B cell (primary cell): Measurements from ENCODE around the gene CXCL6. TPM values are rescaled to one million over a fixed set of nuclear protein-coding genes. Genes with fewer than 3 reads are reported as not detected.

ENCODE experiments used
- ATAC-seq: fragments of 200-7000 bp; cut with Tn5 transposase; one replicate; pipeline ENCODE4 v1.10.0; 2021; ENCODE audit warnings: low read depth, mild to moderate bottlenecking, moderate number of reproducible peaks, moderate library complexity
- CTCF ChIA-PET: fragments of 350-600 bp; sonication (Branson Sonifier 250); formaldehyde crosslinking; loops from one replicate; lab custom pipeline; 2021; ENCODE audit warnings: antibody characterized with exemption, inconsistent platforms; lab: Charles Lee
- POLR2A ChIA-PET: fragments of 350-600 bp; sonication (Branson Sonifier 250); formaldehyde crosslinking; loops from one replicate; lab custom pipeline; 2021; ENCODE audit warnings: antibody characterized with exemption; lab: Charles Lee
- DNase-seq: peaks from one replicate; pipeline ENCODE4 v3.0.0; 2013
- H2AFZ ChIP-seq: 2 replicates; pipeline ENCODE4 v1.6.1; 2012; ENCODE audit warnings: mild to moderate bottlenecking, low read depth, low read length; ENCODE audit not compliant: insufficient read depth, poor library complexity, severe bottlenecking
- H3K27ac ChIP-seq, 2 donors: 1 replicate in 1 of 2; 2 replicates in 1 of 2; pipeline ENCODE4 v1.5.1; 2012 to 2013; ENCODE audit warnings: low read length in 2 of 2, mild to moderate bottlenecking in 2 of 2, moderate library complexity in 1 of 2
- H3K27me3 ChIP-seq, 4 experiments: fragments of 200-600 bp in 1 of 4; sonication (generic) in 1 of 4; replicated peaks in 1 of 4; 1 replicate in 2 of 4; 2 replicates in 2 of 4; pipeline versions ENCODE4 v1.6.1 to v1.7.0; 2013 to 2016; ENCODE audit warnings: low read length in 3 of 4, mild to moderate bottlenecking in 2 of 4, mixed read lengths in 1 of 4, moderate library complexity in 1 of 4; ENCODE audit not compliant: insufficient read depth in 4 of 4, control insufficient read depth in 3 of 4; ENCODE audit errors: control extremely low read depth in 1 of 4
- H3K36me3 ChIP-seq, 2 experiments: replicated peaks in 1 of 2; 1 replicate in 1 of 2; 2 replicates in 1 of 2; pipeline versions ENCODE4 v1.6.1 to v1.7.1; 2013; ENCODE audit warnings: low read length in 1 of 2; ENCODE audit not compliant: insufficient read depth in 2 of 2, control insufficient read depth in 1 of 2; ENCODE audit errors: control extremely low read depth in 1 of 2, extremely low read depth in 1 of 2
- H3K4me1 ChIP-seq, 2 donors: fragments of 200-600 bp in 1 of 2; sonication (generic) in 1 of 2; 1 replicate in 1 of 2; 2 replicates in 1 of 2; pipeline versions ENCODE4 v1.5.1 to v1.6.1; 2013 to 2017; ENCODE audit warnings: low read length in 2 of 2; ENCODE audit not compliant: control insufficient read depth in 2 of 2, insufficient read depth in 2 of 2
- H3K4me2 ChIP-seq: replicated peaks from 2 replicates; pipeline ENCODE3; 2012; ENCODE audit warnings: mild to moderate bottlenecking, low read depth, low read length; ENCODE audit not compliant: poor library complexity, severe bottlenecking
- H3K4me3 ChIP-seq, 5 experiments: fragments of 200-600 bp in 1 of 5; sonication (generic) in 1 of 5; 1 replicate in 3 of 5; 2 replicates in 2 of 5; pipeline versions ENCODE4 v1.5.1 to v1.7.0; 2011 to 2016; ENCODE audit warnings: low read length in 4 of 5, mild to moderate bottlenecking in 4 of 5, low read depth in 2 of 5, control low read depth in 1 of 5, moderate library complexity in 1 of 5; ENCODE audit not compliant: insufficient read depth in 1 of 5; ENCODE audit errors: control extremely low read depth in 1 of 5, extremely low read depth in 1 of 5
- H3K79me2 ChIP-seq: fragments of 200-600 bp; sonication (generic); one replicate; pipeline ENCODE4 v1.6.0; 2016; ENCODE audit warnings: low read length; ENCODE audit not compliant: control insufficient read depth, insufficient read depth
- H3K9ac ChIP-seq: fragments of 200-600 bp; sonication (generic); 2 replicates; pipeline ENCODE4 v1.6.1; 2017; ENCODE audit warnings: mild to moderate bottlenecking, low read length, moderate library complexity
- H3K9me3 ChIP-seq, 3 donors: one replicate each; pipeline versions ENCODE4 v1.6.1 to v1.7.1; 2013; ENCODE audit warnings: low read length in 2 of 3; ENCODE audit not compliant: control insufficient read depth in 2 of 3, insufficient read depth in 1 of 3; ENCODE audit errors: control extremely low read depth in 1 of 3
- H4K20me1 ChIP-seq: 2 replicates; pipeline ENCODE4 v1.6.0; 2012; ENCODE audit warnings: mild to moderate bottlenecking, low read length; ENCODE audit not compliant: insufficient read depth, control insufficient read depth, poor library complexity, severe bottlenecking
- H3K27ac Mint-ChIP-seq: one replicate; pipeline ENCODE4 v1.8.0; 2021; ENCODE audit warnings: mixed read lengths
- H3K27me3 Mint-ChIP-seq: one replicate; pipeline ENCODE4 v1.8.0; 2021; ENCODE audit warnings: mixed read lengths
- H3K4me1 Mint-ChIP-seq: one replicate; pipeline ENCODE4 v1.8.0; 2021; ENCODE audit warnings: mixed read lengths
- H3K4me3 Mint-ChIP-seq: one replicate; pipeline ENCODE4 v1.8.0; 2021; ENCODE audit warnings: mixed read lengths
- H3K9me3 Mint-ChIP-seq: one replicate; pipeline ENCODE4 v1.8.0; 2022; ENCODE audit warnings: mixed read lengths; ENCODE audit not compliant: insufficient read depth
- EZH2 ChIP-seq: IDR thresholded peaks from 2 replicates; pipeline ENCODE4 v1.6.1; 2012; ENCODE audit warnings: borderline replicate concordance, low read depth, mild to moderate bottlenecking, moderate library complexity, low read length; ENCODE audit not compliant: insufficient read depth, poor library complexity, severe bottlenecking
- WGBS: methylation state at CpG from one replicate; pipeline ENCODE4 v1.1.5; 2013; ENCODE audit warnings: missing lambda C conversion rate; ENCODE audit not compliant: insufficient coverage; 5-methylcytosine and 5-hydroxymethylcytosine counted together
- intact Hi-C: fragments of 100-400 bp; cut with micrococcal nuclease; formaldehyde crosslinking; loops from one replicate; pipeline ENCODE4 v1.10.0; 2022
- polyA plus RNA-seq: library from polyadenylated mRNA; depleted of rRNA; stranded (reverse); fragments of >200 nt; gene quantifications from 2 replicates; pipeline ENCODE4 v1.2.3, GENCODE V29; 2012
- total RNA-seq, 2 donors: library from RNA; stranded (reverse); fragments of 120-200 nt in 1 of 2; gene quantifications; 1 replicate in 1 of 2; 2 replicates in 1 of 2; pipeline versions ENCODE4 v1.2.3 to v1.2.4, GENCODE V29; 2013 to 2022
- TF ChIP-seq, protein P1 (sequence below): fragments of 200-600 bp; IDR thresholded peaks from one replicate; pipeline ENCODE4 v1.8.0; 2022; ENCODE audit warnings: antibody characterized with exemption, mild to moderate bottlenecking

CXCL6 gene
- total and polyA plus RNA-seq, 2 donors (not counting 1 experiment from before 2014, with no cell fraction given) = not detected

DNA sequence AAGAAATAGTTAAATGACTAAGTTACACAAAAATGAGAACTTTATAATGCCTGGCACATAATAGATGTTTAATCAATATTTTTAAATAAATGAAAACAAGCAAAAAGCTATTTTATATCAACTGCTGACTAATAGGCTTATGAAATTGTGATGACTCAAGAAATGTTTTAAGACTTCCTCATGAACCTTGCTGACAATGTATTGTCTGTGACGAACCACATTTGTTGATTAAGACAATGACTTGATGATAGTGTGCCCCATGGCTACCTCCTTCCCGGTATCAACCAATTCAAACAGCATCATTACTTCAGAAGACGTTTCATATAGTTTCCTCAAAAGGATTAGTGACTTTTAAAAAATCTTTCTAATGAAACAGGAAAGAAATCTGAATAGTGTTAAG, 7.9 kb downstream of the CXCL6 start:
- no peaks in the 10 kb centered on the region for H3K9me3 Mint-ChIP-seq
- Histone ChIP-seq H2AFZ (no peak overlapping the region), H3K27ac (no peak overlapping the region), H4K20me1 (no peaks in the 10 kb centered on the region), H3K9ac (no peak overlapping the region), H3K4me1 (no peaks in the 10 kb centered on the region), H3K79me2 (no peaks in the 10 kb centered on the region), H3K36me3 (no peaks in the 10 kb centered on the region), H3K9me3 (no peaks in the 10 kb centered on the region), H3K27me3 (no peaks in the 10 kb centered on the region), H3K4me3 (no peak overlapping the region), H3K4me2 (no peak overlapping the region)
- H3K27ac Mint-ChIP-seq = no peak overlapping the region
- no CpG with 5 or more reads among the region's 3 CpGs for WGBS
- ChIA-PET CTCF (no interaction called here), POLR2A (no interaction called here)
- H3K4me3 Mint-ChIP-seq = no peak overlapping the region
- intact Hi-C loops = no loop called here
- no peak for ATAC-seq
- TF ChIP-seq, protein P1, sequence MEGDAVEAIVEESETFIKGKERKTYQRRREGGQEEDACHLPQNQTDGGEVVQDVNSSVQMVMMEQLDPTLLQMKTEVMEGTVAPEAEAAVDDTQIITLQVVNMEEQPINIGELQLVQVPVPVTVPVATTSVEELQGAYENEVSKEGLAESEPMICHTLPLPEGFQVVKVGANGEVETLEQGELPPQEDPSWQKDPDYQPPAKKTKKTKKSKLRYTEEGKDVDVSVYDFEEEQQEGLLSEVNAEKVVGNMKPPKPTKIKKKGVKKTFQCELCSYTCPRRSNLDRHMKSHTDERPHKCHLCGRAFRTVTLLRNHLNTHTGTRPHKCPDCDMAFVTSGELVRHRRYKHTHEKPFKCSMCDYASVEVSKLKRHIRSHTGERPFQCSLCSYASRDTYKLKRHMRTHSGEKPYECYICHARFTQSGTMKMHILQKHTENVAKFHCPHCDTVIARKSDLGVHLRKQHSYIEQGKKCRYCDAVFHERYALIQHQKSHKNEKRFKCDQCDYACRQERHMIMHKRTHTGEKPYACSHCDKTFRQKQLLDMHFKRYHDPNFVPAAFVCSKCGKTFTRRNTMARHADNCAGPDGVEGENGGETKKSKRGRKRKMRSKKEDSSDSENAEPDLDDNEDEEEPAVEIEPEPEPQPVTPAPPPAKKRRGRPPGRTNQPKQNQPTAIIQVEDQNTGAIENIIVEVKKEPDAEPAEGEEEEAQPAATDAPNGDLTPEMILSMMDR = no peak
- no peak for TF ChIP-seq EZH2
- H3K4me1 Mint-ChIP-seq = no peaks in the 10 kb centered on the region
- no peak for DNase-seq
- peaks cover 16% of the 10 kb centered on the region for H3K27me3 Mint-ChIP-seq

DNA sequence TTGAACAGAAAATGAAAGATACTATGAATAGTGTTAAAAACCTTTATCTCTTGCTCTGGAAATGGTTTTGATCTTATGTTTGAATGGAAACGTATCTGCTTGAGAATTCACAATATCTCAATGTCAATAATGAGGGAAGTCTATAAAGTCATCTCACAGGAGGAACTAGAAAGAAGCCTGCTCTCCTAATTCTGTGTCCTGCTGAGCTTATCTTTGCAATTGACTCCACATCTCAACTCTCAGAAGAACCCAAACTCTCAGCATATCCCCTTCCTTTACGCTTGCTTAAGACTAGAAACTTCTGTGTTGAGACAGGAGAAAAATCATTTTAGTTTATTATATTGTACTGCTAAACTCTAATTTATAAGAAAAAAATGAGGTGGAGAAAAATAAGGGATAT, 8.3 kb downstream of the CXCL6 start:
- TF ChIP-seq, protein P1 = no peak
- TF ChIP-seq EZH2 = no peak
- Histone ChIP-seq H3K9me3 (no peaks in the 10 kb centered on the region), H3K4me1 (no peaks in the 10 kb centered on the region), H3K4me3 (no peak overlapping the region), H3K9ac (no peak overlapping the region), H4K20me1 (no peaks in the 10 kb centered on the region), H3K4me2 (no peak overlapping the region), H2AFZ (no peak overlapping the region), H3K27ac (no peak overlapping the region), H3K79me2 (no peaks in the 10 kb centered on the region), H3K36me3 (no peaks in the 10 kb centered on the region), H3K27me3 (no peaks in the 10 kb centered on the region)
- POLR2A ChIA-PET = no interaction called here
- no peak overlapping the region for H3K27ac Mint-ChIP-seq
- no peaks in the 10 kb centered on the region for H3K9me3 Mint-ChIP-seq
- peaks cover 11% of the 10 kb centered on the region for H3K27me3 Mint-ChIP-seq
- DNase-seq (no peak), ATAC-seq (no peak)
- no peaks in the 10 kb centered on the region for H3K4me1 Mint-ChIP-seq
- intact Hi-C loops = no loop called here
- WGBS = no CpG with 5 or more reads among the region's 2 CpGs
- CTCF ChIA-PET = no interaction called here
- no peak overlapping the region for H3K4me3 Mint-ChIP-seq
